Nephron progenitor cell (in vitro differentiated cells): ENCODE results near the gene SLC25A18.
A peak's percentile ranks its signal among the peaks of the same experiment; 100 is the strongest.
"Not testable (repeated sequence)": the region's sequence is repeated elsewhere in the genome, so short reads cannot be mapped to it uniquely, and the experiment has no call there.

Experiments used
- DNase-seq: peaks from one replicate; pipeline ENCODE4 v3.0.0; 2021
- H3K27ac Mint-ChIP-seq: 2 replicates; pipeline ENCODE4 v1.8.0; 2021; ENCODE audit warnings: mild to moderate bottlenecking, moderate library complexity, mixed read lengths
- H3K27me3 Mint-ChIP-seq: 2 replicates; pipeline ENCODE4 v1.8.0; 2021; ENCODE audit warnings: mild to moderate bottlenecking, low read depth, mixed read lengths; ENCODE audit not compliant: poor library complexity
- H3K36me3 Mint-ChIP-seq: 2 replicates; pipeline ENCODE4 v1.8.0; 2021; ENCODE audit warnings: low read depth, mixed read lengths
- H3K4me1 Mint-ChIP-seq: 2 replicates; pipeline ENCODE4 v1.8.0; 2021; ENCODE audit warnings: mixed read lengths
- H3K4me3 Mint-ChIP-seq: 2 replicates; pipeline ENCODE4 v1.8.0; 2021; ENCODE audit warnings: mild to moderate bottlenecking, moderate library complexity, mixed read lengths
- H3K9me3 Mint-ChIP-seq: 2 replicates; pipeline ENCODE4 v1.8.0; 2021; ENCODE audit warnings: mild to moderate bottlenecking, moderate library complexity, mixed read lengths
- CTCF ChIP-seq: fragments of 200-600 bp; sonication (generic); IDR thresholded peaks from 2 replicates; pipeline ENCODE4 v1.5.0; 2021; ENCODE audit warnings: antibody characterized with exemption

Gene SLC25A18

GRCh38 chr22:17562906-17563870 is at the start of gene SLC25A18:
Gene SLC25A18 (plus strand): TSS chr22:17563498. CDS start chr22:17579945, 16,447 bp downstream.
- Mint-ChIP-seq H3K4me1 (peaks cover 22% of the 10 kb centered on the region), H3K4me3 (peak within 1 kb of the TSS; percentile 14), H3K9me3 (peaks cover 22% of the 10 kb centered on the region), H3K27ac (peak within 1 kb of the TSS; percentile 94), H3K36me3 (peaks cover 39% of the 10 kb centered on the region), H3K27me3 (peaks cover 3% of the 10 kb centered on the region)
- no peak for DNase-seq
- TF ChIP-seq CTCF: peak; percentile 16

- Mint-ChIP-seq H3K27ac (peak overlapping the region; percentile 60), H3K9me3 (no peaks in the 10 kb centered on the region), H3K4me3 (no peak overlapping the region), H3K36me3 (peaks cover 87% of the 10 kb centered on the region), H3K27me3 (no peaks in the 10 kb centered on the region), H3K4me1 (peaks cover 11% of the 10 kb centered on the region)
- no peak for TF ChIP-seq CTCF
- DNase-seq: no peak
These were observed 49.7 kb upstream of the SLC25A18 start for GRCh38 chr22:17513612-17514011.

GRCh38 chr22:17514084-17514483 is 49.2 kb upstream of the SLC25A18 start:
- Mint-ChIP-seq H3K27me3 (no peaks in the 10 kb centered on the region), H3K4me3 (no peak overlapping the region), H3K36me3 (peaks cover 87% of the 10 kb centered on the region), H3K4me1 (peaks cover 11% of the 10 kb centered on the region), H3K9me3 (no peaks in the 10 kb centered on the region), H3K27ac (peak overlapping the region; percentile 97)
- TF ChIP-seq CTCF: no peak
- no peak for DNase-seq

- no peak for DNase-seq
- peaks cover 9% of the 10 kb centered on the region for H3K4me1 Mint-ChIP-seq
- H3K36me3 Mint-ChIP-seq: peaks cover 87% of the 10 kb centered on the region
- no peaks in the 10 kb centered on the region for H3K9me3 Mint-ChIP-seq
- H3K27me3 Mint-ChIP-seq: no peaks in the 10 kb centered on the region
- no peak for TF ChIP-seq CTCF
- no peak overlapping the region for H3K4me3 Mint-ChIP-seq
- H3K27ac Mint-ChIP-seq: peak overlapping the region; percentile 52
These were observed 44.9 kb upstream of the SLC25A18 start for GRCh38 chr22:17518406-17518805.

GRCh38 chr22:17521971-17522370 is 41.3 kb upstream of the SLC25A18 start:
- peaks cover 87% of the 10 kb centered on the region for H3K36me3 Mint-ChIP-seq
- H3K27me3 Mint-ChIP-seq, H3K4me3 Mint-ChIP-seq, DNase-seq, H3K4me1 Mint-ChIP-seq, H3K9me3 Mint-ChIP-seq: not testable (repeated sequence)
- H3K27ac Mint-ChIP-seq: peak overlapping the region; percentile 19

GRCh38 chr22:17523925-17524324 is 39.4 kb upstream of the SLC25A18 start:
- Mint-ChIP-seq H3K36me3 (peaks cover 87% of the 10 kb centered on the region), H3K4me1 (no peaks in the 10 kb centered on the region), H3K4me3 (no peak overlapping the region), H3K9me3 (peaks cover 5% of the 10 kb centered on the region), H3K27me3 (peaks cover 2% of the 10 kb centered on the region), H3K27ac (peak overlapping the region; percentile 52)
- DNase-seq: no peak
- no peak for TF ChIP-seq CTCF
